Gastroesophageal sphincter (tissue), 4 donors: ENCODE results near the gene EIF4B. TPM values are rescaled to one million over a fixed set of nuclear protein-coding genes. Genes with fewer than 3 reads are reported as not detected.
"Not testable (repeated sequence)": the region's sequence is repeated elsewhere in the genome, so short reads cannot be mapped to it uniquely, and the experiment has no call there.

Source experiments
- ATAC-seq: fragments of 150-250 bp; one replicate; pipeline ENCODE4 v1.9.1; 2016; ENCODE audit warnings: mild to moderate bottlenecking, moderate library complexity
- H3K27ac ChIP-seq, 4 donors: fragments of 200-600 bp; sonication (generic) in 3 of 4; 1 replicate in 3 of 4; 2 replicates in 1 of 4; pipeline ENCODE4 v1.5.1; 2016 to 2019
- H3K27me3 ChIP-seq: fragments of 200-600 bp; sonication (generic); one replicate; pipeline ENCODE4 v1.5.1; 2019
- H3K36me3 ChIP-seq, 2 donors: fragments of 200-600 bp; sonication (generic); one replicate each; pipeline ENCODE4 v1.5.1; 2019; ENCODE audit warnings: control low read depth in 1 of 2
- H3K4me1 ChIP-seq, 3 donors: fragments of 200-600 bp; sonication (generic); 1 replicate in 2 of 3; 2 replicates in 1 of 3; pipeline ENCODE4 v1.5.1; 2016 to 2019; ENCODE audit warnings: control low read depth in 2 of 3
- H3K4me3 ChIP-seq, 2 donors: fragments of 200-600 bp; sonication (generic); one replicate each; pipeline ENCODE4 v1.5.1; 2019; ENCODE audit warnings: mild to moderate bottlenecking in 1 of 2, moderate library complexity in 1 of 2
- H3K9me3 ChIP-seq, 3 donors: fragments of 200-600 bp; sonication (generic); one replicate each; pipeline ENCODE4 v1.5.1; 2017 to 2019; ENCODE audit warnings: control low read depth in 2 of 3
- CTCF ChIP-seq, 4 experiments: fragments of 200-600 bp in 2 of 4; fragments of 450-650 bp in 2 of 4; sonication (generic) in 1 of 4; IDR thresholded peaks; one replicate each; pipeline ENCODE4 v1.5.1; 2017 to 2019; ENCODE audit warnings: antibody characterized with exemption in 4 of 4, mild to moderate bottlenecking in 2 of 4, moderate library complexity in 2 of 4
- EP300 ChIP-seq: sonication (generic); formaldehyde crosslinking; IDR thresholded peaks from one replicate; pipeline ENCODE4 v1.6.1; 2017; ENCODE audit warnings: antibody characterized with exemption, mild to moderate bottlenecking
- POLR2A ChIP-seq, 2 donors: fragments of 450-650 bp; IDR thresholded peaks; one replicate each; pipeline ENCODE4 v1.6.1; 2017; ENCODE audit warnings: antibody characterized with exemption in 2 of 2, mild to moderate bottlenecking in 2 of 2, moderate library complexity in 1 of 2
- POLR2AphosphoS5 ChIP-seq: sonication (generic); formaldehyde crosslinking; IDR thresholded peaks from one replicate; pipeline ENCODE4 v1.6.1; 2017; ENCODE audit warnings: antibody characterized with exemption
- WGBS, 2 donors: methylation state at CpG; one replicate each; pipeline ENCODE4 v1.1.5; 2018; ENCODE audit warnings: low coverage in 1 of 2; 5-methylcytosine and 5-hydroxymethylcytosine counted together
- total RNA-seq, 4 donors: library from RNA; depleted of rRNA; stranded (reverse); fragments of >200 nt; gene quantifications; one replicate each; pipeline ENCODE4 v1.1.0, GENCODE V29; 2016

Gene EIF4B
- total RNA-seq, 4 donors from 2014 or later: 521 to 701 (median 591) TPM

- Histone ChIP-seq H3K27me3 (peaks cover 9% of the 10 kb centered on the region), H3K27ac (peak overlapping the region in 3 of 4 donors; percentile 88 to 95 (median 88)), H3K4me3 (peak overlapping the region; percentile 83 to 94), H3K9me3 (no peaks in the 10 kb centered on the region), H3K36me3 (peaks cover 0 to under 1% of the 10 kb centered on the region in 2 donors), H3K4me1 (peaks cover 3 to 50% (median 32%) of the 10 kb centered on the region in 3 donors)
- 18 to 23% methylated on average over 16 of the region's 28 CpGs for WGBS, 2 donors
- TF ChIP-seq POLR2AphosphoS5 (no peak), CTCF (IDR thresholded peaks at IDR 0.05) (no peak), POLR2A (IDR thresholded peaks at IDR 0.05) (no peak), EP300 (no peak)
- no peak for ATAC-seq
These were observed 856 bp upstream of the EIF4B start for GRCh38 chr12:53005215-53005985.

- Histone ChIP-seq H3K27ac (peak overlapping the region; percentile 66 to 95 (median 88)), H3K36me3 (peaks cover 0 to 7% of the 10 kb centered on the region in 2 donors), H3K4me3 (peak overlapping the region; percentile 83 to 94), H3K4me1 (peaks cover 3 to 64% (median 32%) of the 10 kb centered on the region in 3 donors), H3K27me3 (no peaks in the 10 kb centered on the region), H3K9me3 (no peaks in the 10 kb centered on the region)
- TF ChIP-seq POLR2A (IDR thresholded peaks at IDR 0.05) (no peak), CTCF (IDR thresholded peaks at IDR 0.05) (no peak), POLR2AphosphoS5 (no peak), EP300 (no peak)
- ATAC-seq: no peak
- 0 to 1% methylated on average over 11 to 18 of the region's 38 CpGs for WGBS, 2 donors
These were observed 604 bp downstream of the EIF4B start for GRCh38 chr12:53006810-53007309.

GRCh38 chr12:53007343-53007742, 1.1 kb downstream of the EIF4B start:
- Histone ChIP-seq H3K4me3 (peak overlapping the region; percentile 83 to 94), H3K9me3 (no peaks in the 10 kb centered on the region), H3K4me1 (peaks cover 3 to 69% (median 32%) of the 10 kb centered on the region in 3 donors), H3K36me3 (peaks cover 0 to 7% of the 10 kb centered on the region in 2 donors), H3K27ac (peak overlapping the region in 2 of 4 donors; percentile 88 to 95), H3K27me3 (no peaks in the 10 kb centered on the region)
- ATAC-seq: no peak
- WGBS, 2 donors: 30 to 43% methylated on average over 3 of the region's 4 CpGs
- TF ChIP-seq POLR2A (IDR thresholded peaks at IDR 0.05) (no peak), POLR2AphosphoS5 (no peak), EP300 (no peak)

- not testable (repeated sequence) for H3K36me3 ChIP-seq, H3K27me3 ChIP-seq, H3K27ac ChIP-seq, H3K4me3 ChIP-seq, ATAC-seq, H3K9me3 ChIP-seq
- WGBS, 2 donors: 91 to 94% methylated on average over 6 to 14 of the region's 15 CpGs
- peaks cover 3 to 81% (median 32%) of the 10 kb centered on the region in 3 donors for H3K4me1 ChIP-seq
These were observed 2.5 kb downstream of the EIF4B start for GRCh38 chr12:53008760-53009159.

- no peak for ATAC-seq
- Histone ChIP-seq H3K4me1 (peaks cover 3 to 82% (median 28%) of the 10 kb centered on the region in 3 donors), H3K9me3 (no peaks in the 10 kb centered on the region), H3K4me3 (no peak overlapping the region), H3K27ac (no peak overlapping the region), H3K36me3 (peaks cover 0 to 7% of the 10 kb centered on the region in 2 donors), H3K27me3 (no peaks in the 10 kb centered on the region)
- 17 to 61% methylated on average over 1 to 2 of the region's 2 CpGs for WGBS, 2 donors
- TF ChIP-seq POLR2A (IDR thresholded peaks at IDR 0.05) (no peak), POLR2AphosphoS5 (no peak), CTCF (IDR thresholded peaks at IDR 0.05) (no peak), EP300 (no peak)
These were observed 4.7 kb downstream of the EIF4B start for GRCh38 chr12:53010955-53011354.

- 50 to 70% methylated on average over 2 to 3 of the region's 3 CpGs for WGBS, 2 donors
- Histone ChIP-seq H3K4me3 (no peak overlapping the region), H3K36me3 (peaks cover 0 to 12% of the 10 kb centered on the region in 2 donors), H3K4me1 (peaks cover 3 to 78% (median 28%) of the 10 kb centered on the region in 3 donors), H3K27ac (no peak overlapping the region), H3K9me3 (no peaks in the 10 kb centered on the region), H3K27me3 (no peaks in the 10 kb centered on the region)
- ATAC-seq: no peak
- TF ChIP-seq EP300 (no peak), POLR2A (IDR thresholded peaks at IDR 0.05) (no peak), POLR2AphosphoS5 (no peak), CTCF (IDR thresholded peaks at IDR 0.05) (no peak)
These were observed 5.6 kb downstream of the EIF4B start for GRCh38 chr12:53011889-53012288.
